Epithelial cell of proximal tubule (primary cell): ENCODE data around the gene TEKT2. TPM values are rescaled to one million over a fixed set of nuclear protein-coding genes. Genes with fewer than 3 reads are reported as not detected.

Experiments used
- DNase-seq: peaks from one replicate; pipeline ENCODE4 v3.0.0-alpha.2; 2011; ENCODE audit warnings: low read depth
- H3K4me3 ChIP-seq: 2 replicates; pipeline ENCODE4 v1.5.1; 2011; ENCODE audit warnings: low read depth, mild to moderate bottlenecking, low read length
- CTCF ChIP-seq: conservative IDR thresholded peaks from 2 replicates; pipeline ENCODE4 v1.5.1; 2012; ENCODE audit warnings: low read depth, mild to moderate bottlenecking, low read length
- total RNA-seq: library from RNA; depleted of rRNA; stranded (reverse); fragments of >200 nt; gene quantifications from 2 replicates; pipeline ENCODE4 v1.2.3, GENCODE V29; 2015

The TEKT2 gene
- total RNA-seq, 1 donor from 2014 or later: 1.6 TPM

- TF ChIP-seq CTCF: no peak
- DNase-seq: no peak
Measured at GRCh38 chr1:36128126-36128904, 44.4 kb downstream of the TEKT2 start.

GRCh38 chr1:36128905-36129206, 45.0 kb downstream of the TEKT2 start:
- DNase-seq: no peak
- TF ChIP-seq CTCF: no peak
- H3K4me3 ChIP-seq: no peak overlapping the region

More at GRCh38 chr1:36128126-36128904, 44.4 kb downstream of the TEKT2 start:
- H3K4me3 ChIP-seq: no peak overlapping the region

- no peak for TF ChIP-seq CTCF
- no peak overlapping the region for H3K4me3 ChIP-seq
- no peak for DNase-seq
Measured at GRCh38 chr1:36132029-36132428, 48.1 kb downstream of the TEKT2 start.

GRCh38 chr1:36133484-36133883, 49.6 kb downstream of the TEKT2 start:
- DNase-seq: peak; percentile 84
- no peak for TF ChIP-seq CTCF
- H3K4me3 ChIP-seq: no peak overlapping the region

GRCh38 chr1:36134031-36134430, 50.1 kb downstream of the TEKT2 start:
- TF ChIP-seq CTCF: no peak
- DNase-seq: no peak
- H3K4me3 ChIP-seq: no peak overlapping the region

- no peak for DNase-seq
- H3K4me3 ChIP-seq: no peak overlapping the region
- peak; percentile 69 for TF ChIP-seq CTCF
Measured at GRCh38 chr1:36134505-36135329, 50.8 kb downstream of the TEKT2 start.
